ENCODE measurements around the gene DDR1. TPM values are rescaled to one million over a fixed set of nuclear protein-coding genes. Genes with fewer than 3 reads are reported as not detected.
A peak's percentile ranks its signal among the peaks of the same experiment; 100 is the strongest.

The DDR1 gene
- total RNA-seq, 1 experiment from 2014 or later = 108 TPM

DNA sequence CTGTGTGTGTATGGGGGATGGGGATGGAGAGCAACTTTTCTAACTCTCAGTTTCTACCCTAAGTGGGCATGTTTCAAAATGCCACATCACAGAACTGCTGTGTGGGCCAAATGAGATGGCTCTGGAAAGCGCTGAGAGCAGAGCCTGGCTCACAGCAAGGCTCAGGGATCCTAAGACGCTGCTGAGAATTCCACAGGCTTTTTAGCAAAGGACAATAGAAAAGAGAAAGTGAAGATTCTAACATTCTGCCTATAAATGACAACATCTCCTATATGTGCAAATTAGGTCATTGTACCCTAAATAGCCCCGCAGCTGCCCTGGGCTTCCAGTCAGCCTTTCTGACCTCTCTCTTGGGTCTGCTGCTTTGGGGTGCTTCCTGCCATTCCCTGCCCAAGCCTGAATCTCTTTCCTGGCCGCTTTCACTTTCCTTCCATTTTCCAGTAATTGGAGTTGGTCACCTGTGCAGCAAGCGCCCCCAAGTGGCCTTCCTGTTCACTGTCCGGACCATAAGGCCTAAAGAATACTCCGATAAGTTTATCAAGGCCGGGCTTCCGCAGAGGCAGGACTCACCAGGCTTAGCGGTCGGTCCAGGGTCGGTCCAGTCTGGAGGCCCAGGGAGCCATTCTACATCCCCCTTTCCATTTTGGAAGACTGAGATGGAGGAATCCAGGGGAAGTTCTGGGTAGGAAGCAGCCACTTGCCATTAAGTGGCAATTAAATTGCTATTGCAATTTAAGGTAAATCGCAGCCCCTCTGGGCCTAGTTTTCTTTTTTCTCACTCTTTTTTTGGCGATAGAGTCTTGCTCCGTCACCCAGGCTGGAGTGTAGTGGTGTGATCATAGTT is 6.7 kb upstream of the DDR1 start:
- Histone ChIP-seq H4K20me1 (ENCODE audit: low read length) (no peaks in the 10 kb centered on the region), H3K79me2 (ENCODE audit: low read length) (no peaks in the 10 kb centered on the region), H3K4me3 (ENCODE audit: low read length) (peak overlapping the region; percentile 59), H3K9me3 (ENCODE audit: low read length) (no peaks in the 10 kb centered on the region), H3K9ac (ENCODE audit: low read length) (peak overlapping the region; percentile 73), H3K27ac (ENCODE audit: low read length) (peak overlapping the region; percentile 63), H3K27me3 (ENCODE audit: low read length) (no peaks in the 10 kb centered on the region), H3K9me2 (replicated peaks; ENCODE audit: low read length) (no peaks in the 10 kb centered on the region), H3F3A (ENCODE audit: low read length, unreplicated experiment) (no peaks in the 10 kb centered on the region), H3K4me1 (ENCODE audit: insufficient read depth, low read length) (peaks cover 32% of the 10 kb centered on the region), H3K4me2 (ENCODE audit: low read length) (peak overlapping the region; percentile 83), H2AFZ (ENCODE audit: low read length) (peak overlapping the region; percentile 70), H3K36me3 (ENCODE audit: low read depth, low read length) (no peaks in the 10 kb centered on the region)
- ATAC-seq (peak; percentile 89), DNase-seq (peak; percentile 94)
- no TSS peak for BruUV-seq (replicated peaks)
- TF ChIP-seq EZH2 (IDR thresholded peaks at IDR 0.05; ENCODE audit: low read length, unreplicated experiment) = no peak
- TF ChIP-seq, protein P1, sequence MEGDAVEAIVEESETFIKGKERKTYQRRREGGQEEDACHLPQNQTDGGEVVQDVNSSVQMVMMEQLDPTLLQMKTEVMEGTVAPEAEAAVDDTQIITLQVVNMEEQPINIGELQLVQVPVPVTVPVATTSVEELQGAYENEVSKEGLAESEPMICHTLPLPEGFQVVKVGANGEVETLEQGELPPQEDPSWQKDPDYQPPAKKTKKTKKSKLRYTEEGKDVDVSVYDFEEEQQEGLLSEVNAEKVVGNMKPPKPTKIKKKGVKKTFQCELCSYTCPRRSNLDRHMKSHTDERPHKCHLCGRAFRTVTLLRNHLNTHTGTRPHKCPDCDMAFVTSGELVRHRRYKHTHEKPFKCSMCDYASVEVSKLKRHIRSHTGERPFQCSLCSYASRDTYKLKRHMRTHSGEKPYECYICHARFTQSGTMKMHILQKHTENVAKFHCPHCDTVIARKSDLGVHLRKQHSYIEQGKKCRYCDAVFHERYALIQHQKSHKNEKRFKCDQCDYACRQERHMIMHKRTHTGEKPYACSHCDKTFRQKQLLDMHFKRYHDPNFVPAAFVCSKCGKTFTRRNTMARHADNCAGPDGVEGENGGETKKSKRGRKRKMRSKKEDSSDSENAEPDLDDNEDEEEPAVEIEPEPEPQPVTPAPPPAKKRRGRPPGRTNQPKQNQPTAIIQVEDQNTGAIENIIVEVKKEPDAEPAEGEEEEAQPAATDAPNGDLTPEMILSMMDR (conservative IDR thresholded peaks at IDR 0.05; ENCODE audit: low read depth, low read length) = peak; percentile 96
- POLR2A ChIA-PET (ENCODE audit: unreplicated experiment) = no interaction called here
- CTCF ChIA-PET = interaction anchor here (0.5 to 1.5 kb wide), 2 partner anchors 49 to 210 kb away, joined by 3 to 6 read pairs; no protein-coding TSS in a partner anchor
- intact Hi-C loops (cut with micrococcal nuclease) = loop anchor here (1.0 to 5.0 kb wide), 5 partner anchors 49 to 205 kb away; partner anchors contain the start of genes DHX16, FLOT1 and IER3

GRCh38 chr6:30879684-30880427 is 4.5 kb upstream of the DDR1 start:
- Histone ChIP-seq H2AFZ (ENCODE audit: low read length) (no peak overlapping the region), H3K4me2 (ENCODE audit: low read length) (no peak overlapping the region), H3K79me2 (ENCODE audit: low read length) (peaks cover 17% of the 10 kb centered on the region), H3K27ac (ENCODE audit: low read length) (no peak overlapping the region), H3K4me3 (ENCODE audit: low read length) (no peak overlapping the region), H3K9ac (ENCODE audit: low read length) (no peak overlapping the region), H3K36me3 (ENCODE audit: low read depth, low read length) (no peaks in the 10 kb centered on the region), H3K9me2 (replicated peaks; ENCODE audit: low read length) (no peaks in the 10 kb centered on the region), H4K20me1 (ENCODE audit: low read length) (no peaks in the 10 kb centered on the region), H3K4me1 (ENCODE audit: insufficient read depth, low read length) (peaks cover 44% of the 10 kb centered on the region), H3K27me3 (ENCODE audit: low read length) (no peaks in the 10 kb centered on the region), H3K9me3 (ENCODE audit: low read length) (no peaks in the 10 kb centered on the region), H3F3A (ENCODE audit: low read length, unreplicated experiment) (no peaks in the 10 kb centered on the region)
- intact Hi-C loops (cut with micrococcal nuclease) = loop anchor here (5.0 kb wide), 2 partner anchors 138 to 208 kb away; partner anchors contain the start of genes DHX16, FLOT1 and IER3
- TF ChIP-seq, protein P1 (conservative IDR thresholded peaks at IDR 0.05; ENCODE audit: low read depth, low read length) = no peak
- TF ChIP-seq EZH2 (IDR thresholded peaks at IDR 0.05; ENCODE audit: low read length, unreplicated experiment) = no peak
- no peak for TF ChIP-seq EZH2phosphoT487 (IDR thresholded peaks at IDR 0.05; ENCODE audit: borderline replicate concordance, low read length)
- CTCF ChIA-PET = no interaction called here
- ATAC-seq (no peak), DNase-seq (no peak)
- POLR2A ChIA-PET (ENCODE audit: unreplicated experiment) = no interaction called here
- no TSS peak for BruUV-seq (replicated peaks)

Data from PC-3 (cell line).